ENCODE results near the gene DGUOK.

GRCh38 chr2:73976803-73977202 lies 50.1 kb downstream of the DGUOK start:
- TF ChIP-seq, protein P1, sequence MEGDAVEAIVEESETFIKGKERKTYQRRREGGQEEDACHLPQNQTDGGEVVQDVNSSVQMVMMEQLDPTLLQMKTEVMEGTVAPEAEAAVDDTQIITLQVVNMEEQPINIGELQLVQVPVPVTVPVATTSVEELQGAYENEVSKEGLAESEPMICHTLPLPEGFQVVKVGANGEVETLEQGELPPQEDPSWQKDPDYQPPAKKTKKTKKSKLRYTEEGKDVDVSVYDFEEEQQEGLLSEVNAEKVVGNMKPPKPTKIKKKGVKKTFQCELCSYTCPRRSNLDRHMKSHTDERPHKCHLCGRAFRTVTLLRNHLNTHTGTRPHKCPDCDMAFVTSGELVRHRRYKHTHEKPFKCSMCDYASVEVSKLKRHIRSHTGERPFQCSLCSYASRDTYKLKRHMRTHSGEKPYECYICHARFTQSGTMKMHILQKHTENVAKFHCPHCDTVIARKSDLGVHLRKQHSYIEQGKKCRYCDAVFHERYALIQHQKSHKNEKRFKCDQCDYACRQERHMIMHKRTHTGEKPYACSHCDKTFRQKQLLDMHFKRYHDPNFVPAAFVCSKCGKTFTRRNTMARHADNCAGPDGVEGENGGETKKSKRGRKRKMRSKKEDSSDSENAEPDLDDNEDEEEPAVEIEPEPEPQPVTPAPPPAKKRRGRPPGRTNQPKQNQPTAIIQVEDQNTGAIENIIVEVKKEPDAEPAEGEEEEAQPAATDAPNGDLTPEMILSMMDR (IDR thresholded peaks at IDR 0.05 in 4 of 5, conservative IDR thresholded peaks at IDR 0.05 in 1 of 5), result no peak
- no peak for TF ChIP-seq POLR2A (IDR thresholded peaks at IDR 0.05)
